MM.1S (cell line): ENCODE data around the gene GLB1L2.

Experiments used
- CTCF ChIP-seq: fragments of 300-600 bp; sonication (generic); IDR thresholded peaks from 2 replicates; pipeline ENCODE4 v1.5.1; 2016; ENCODE audit warnings: antibody characterized with exemption, low read length, mixed read lengths
- EZH2 ChIP-seq: fragments of 300-600 bp; sonication (generic); optimal IDR thresholded peaks from 2 replicates; pipeline ENCODE3; 2017; ENCODE audit warnings: low read depth, mild to moderate bottlenecking, antibody characterized with exemption, low read length, mixed read lengths
- EZH2phosphoT487 ChIP-seq: fragments of 300-600 bp; sonication (generic); IDR thresholded peaks from 2 replicates; pipeline ENCODE4 v1.6.1; 2018; ENCODE audit warnings: antibody characterized with exemption, low read length

- no peak for TF ChIP-seq CTCF
- TF ChIP-seq EZH2: no peak
- no peak for TF ChIP-seq EZH2phosphoT487
Measured at GRCh38 chr11:134414766-134415765, 83.3 kb downstream of the GLB1L2 start.
